ENCODE data around the gene CDK14. TPM values are rescaled to one million over a fixed set of nuclear protein-coding genes. Genes with fewer than 3 reads are reported as not detected.
A peak's percentile ranks its signal among the peaks of the same experiment; 100 is the strongest.

The CDK14 gene
- total and polyA plus RNA-seq, 4 donors = 60.9 to 126 (median 82.9) TPM

DNA sequence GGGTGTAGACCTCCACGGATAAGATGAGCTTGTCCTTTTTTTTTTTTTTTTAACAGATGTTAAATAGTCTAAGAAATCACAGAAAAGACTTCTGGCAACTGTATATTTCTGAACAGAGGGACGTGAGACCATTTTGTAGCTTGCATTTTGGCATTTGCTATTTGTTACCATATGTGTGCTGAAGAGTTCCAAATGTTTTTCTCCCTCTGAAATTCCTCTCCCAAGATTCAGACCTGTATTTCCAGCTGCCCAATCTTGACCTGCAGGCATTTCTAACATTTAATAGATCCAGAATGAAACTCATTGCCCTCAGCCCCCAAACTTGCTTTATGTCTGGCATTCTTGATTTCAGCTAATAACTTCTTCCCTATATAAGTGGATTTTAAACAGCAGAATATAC is 445.0 kb downstream of the CDK14 start:
- DNase-seq (ENCODE audit: low read depth in 4 of 6, low spot score in 6 of 6) = peak in 1 of 6 donors; percentile 66
- Histone ChIP-seq H3K27me3 (ENCODE audit: control insufficient read depth, insufficient read depth, low read length) (no peaks in the 10 kb centered on the region), H3K27ac (ENCODE audit: low read depth, low read length) (no peak overlapping the region), H3K9me3 (ENCODE audit: control insufficient read depth, insufficient read depth, low read length) (no peaks in the 10 kb centered on the region), H3K4me3 (ENCODE audit: low read depth, low read length) (no peak overlapping the region), H3K36me3 (ENCODE audit: control insufficient read depth, insufficient read depth, low read length) (no peaks in the 10 kb centered on the region), H3K4me1 (ENCODE audit: control insufficient read depth, insufficient read depth, low read length) (no peaks in the 10 kb centered on the region)
- no CpG with 5 or more reads among the region's 2 CpGs for WGBS (ENCODE audit: insufficient coverage)

DNA sequence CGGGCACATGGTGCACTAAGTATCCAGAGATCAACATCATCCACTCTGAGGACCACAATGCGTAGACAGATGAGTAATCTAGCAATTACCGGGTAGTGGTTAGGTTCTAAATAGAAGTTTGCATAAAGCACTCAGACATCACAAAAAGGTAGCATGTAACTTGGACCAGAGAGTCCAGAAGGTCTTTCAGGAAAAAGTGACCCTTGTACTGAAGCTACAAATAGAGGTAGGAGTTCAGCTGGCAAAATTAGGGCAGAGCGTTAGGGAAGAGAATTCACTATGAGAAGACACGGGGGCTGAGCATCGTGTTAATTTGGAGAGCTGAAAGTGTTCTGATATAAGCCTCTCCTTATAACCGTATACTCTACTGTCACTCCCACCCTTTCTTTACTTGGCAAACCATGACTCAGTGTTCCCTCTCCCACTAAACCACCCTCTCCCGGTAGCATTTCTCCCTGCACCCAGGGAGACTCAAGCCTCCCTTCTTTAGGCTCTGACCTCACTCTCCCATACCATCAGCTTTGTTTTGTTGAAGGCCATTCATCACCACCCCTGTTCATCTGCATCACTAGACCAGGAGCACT is 445.9 kb downstream of the CDK14 start:
- DNase-seq (ENCODE audit: low read depth in 4 of 6, low spot score in 6 of 6) = no peak
- Histone ChIP-seq H3K4me1 (ENCODE audit: control insufficient read depth, insufficient read depth, low read length) (no peaks in the 10 kb centered on the region), H3K27ac (ENCODE audit: low read depth, low read length) (no peak overlapping the region), H3K27me3 (ENCODE audit: control insufficient read depth, insufficient read depth, low read length) (no peaks in the 10 kb centered on the region), H3K36me3 (ENCODE audit: control insufficient read depth, insufficient read depth, low read length) (no peaks in the 10 kb centered on the region), H3K9me3 (ENCODE audit: control insufficient read depth, insufficient read depth, low read length) (no peaks in the 10 kb centered on the region), H3K4me3 (ENCODE audit: low read depth, low read length) (no peak overlapping the region)
- 84% methylated on average over 5 of the region's 8 CpGs for WGBS (ENCODE audit: insufficient coverage)

DNA sequence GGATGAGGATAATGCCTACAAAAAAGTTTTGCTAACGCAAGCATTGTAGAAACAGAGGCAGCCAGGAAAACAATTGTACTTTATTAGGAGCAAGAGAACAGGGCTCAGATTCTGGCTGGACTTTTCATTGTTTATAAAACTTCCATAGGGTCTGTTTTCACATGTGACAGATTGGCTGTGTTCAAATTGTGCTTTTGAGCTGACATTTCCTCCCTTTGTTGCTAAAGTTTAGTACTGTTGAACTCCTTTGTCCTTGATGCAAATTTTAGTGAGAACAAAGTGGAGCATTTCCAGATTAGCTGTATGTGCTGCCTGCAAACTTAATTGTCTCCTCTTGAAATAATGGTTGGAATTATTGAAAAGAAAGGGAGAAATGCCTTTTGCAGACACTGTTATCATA is 447.1 kb downstream of the CDK14 start:
- Histone ChIP-seq H3K27me3 (ENCODE audit: control insufficient read depth, insufficient read depth, low read length) (no peaks in the 10 kb centered on the region), H3K27ac (ENCODE audit: low read depth, low read length) (no peak overlapping the region), H3K4me1 (ENCODE audit: control insufficient read depth, insufficient read depth, low read length) (no peaks in the 10 kb centered on the region), H3K9me3 (ENCODE audit: control insufficient read depth, insufficient read depth, low read length) (no peaks in the 10 kb centered on the region), H3K36me3 (ENCODE audit: control insufficient read depth, insufficient read depth, low read length) (no peaks in the 10 kb centered on the region), H3K4me3 (ENCODE audit: low read depth, low read length) (no peak overlapping the region)
- no peak for DNase-seq (ENCODE audit: low read depth in 4 of 6, low spot score in 6 of 6)
- no CpG with 5 or more reads among the region's 1 CpG for WGBS (ENCODE audit: insufficient coverage)

DNA sequence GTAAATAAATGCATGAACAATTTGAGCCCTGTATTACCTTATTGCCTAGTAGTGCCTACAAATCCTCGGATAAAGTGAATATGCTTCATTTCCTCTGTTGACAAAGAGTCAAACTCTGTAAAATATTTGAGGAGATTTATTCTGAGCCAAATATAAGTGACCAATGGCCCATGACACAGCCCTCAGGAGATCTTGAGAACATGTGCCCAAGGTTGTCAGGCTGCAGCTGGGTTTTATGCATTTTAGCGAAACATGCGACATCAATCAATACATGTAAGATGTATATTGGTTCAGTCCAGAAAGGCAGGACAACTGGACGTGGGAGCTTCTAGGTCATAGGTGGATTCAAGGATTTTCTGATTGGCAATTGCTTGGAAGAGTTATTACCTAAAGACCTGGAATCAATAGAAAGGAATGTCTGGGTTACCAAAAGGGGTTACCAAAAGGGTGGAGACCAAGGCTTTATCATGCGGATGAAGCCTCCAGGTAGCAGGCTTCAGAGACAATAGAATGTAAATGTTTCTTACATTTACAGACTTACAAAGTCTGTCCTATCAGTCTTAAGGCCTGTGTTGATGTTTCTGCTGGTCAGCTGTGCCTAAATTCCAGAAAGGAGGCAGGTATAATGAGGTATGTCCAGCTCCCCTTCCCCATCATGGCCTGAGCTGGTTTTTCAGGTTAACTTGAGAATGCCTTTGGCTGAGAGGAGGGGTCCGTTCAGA is 448.0 kb downstream of the CDK14 start:
- Histone ChIP-seq H3K9me3 (ENCODE audit: control insufficient read depth, insufficient read depth, low read length) (no peaks in the 10 kb centered on the region), H3K4me1 (ENCODE audit: control insufficient read depth, insufficient read depth, low read length) (no peaks in the 10 kb centered on the region), H3K27me3 (ENCODE audit: control insufficient read depth, insufficient read depth, low read length) (no peaks in the 10 kb centered on the region), H3K36me3 (ENCODE audit: control insufficient read depth, insufficient read depth, low read length) (no peaks in the 10 kb centered on the region), H3K27ac (ENCODE audit: low read depth, low read length) (no peak overlapping the region), H3K4me3 (ENCODE audit: low read depth, low read length) (no peak overlapping the region)
- 88% methylated on average over 2 of the region's 6 CpGs for WGBS (ENCODE audit: insufficient coverage)
- no peak for DNase-seq (ENCODE audit: low read depth in 4 of 6, low spot score in 6 of 6)

DNA sequence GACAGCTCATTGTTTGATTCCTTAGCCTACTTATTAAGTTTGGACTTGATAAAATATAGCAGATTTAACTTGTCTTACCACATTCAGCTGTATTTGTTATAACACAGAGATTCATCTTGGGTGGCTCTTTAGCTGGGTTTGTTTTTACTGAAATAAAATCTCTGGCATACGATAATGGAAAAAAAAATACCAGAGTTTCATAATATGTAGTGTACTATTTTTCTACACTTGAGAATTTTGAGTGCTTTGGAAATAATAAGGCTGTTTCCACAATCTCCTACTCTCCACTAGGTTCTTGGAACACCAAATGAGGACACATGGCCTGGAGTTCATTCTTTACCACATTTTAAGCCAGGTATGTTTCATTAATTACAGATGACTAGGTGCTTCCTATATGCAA is 449.5 kb downstream of the CDK14 start:
- no peaks in the 10 kb centered on the region for H3K4me1 ChIP-seq (ENCODE audit: control insufficient read depth, insufficient read depth, low read length)
- no CpG with 5 or more reads among the region's 1 CpG for WGBS (ENCODE audit: insufficient coverage)
- H3K36me3 ChIP-seq (ENCODE audit: control insufficient read depth, insufficient read depth, low read length) = no peaks in the 10 kb centered on the region
- no peaks in the 10 kb centered on the region for H3K9me3 ChIP-seq (ENCODE audit: control insufficient read depth, insufficient read depth, low read length)
- no peak overlapping the region for H3K4me3 ChIP-seq (ENCODE audit: low read depth, low read length)
- no peaks in the 10 kb centered on the region for H3K27me3 ChIP-seq (ENCODE audit: control insufficient read depth, insufficient read depth, low read length)
- no peak for DNase-seq (ENCODE audit: low read depth in 4 of 6, low spot score in 6 of 6)
- no peak overlapping the region for H3K27ac ChIP-seq (ENCODE audit: low read depth, low read length)

DNA sequence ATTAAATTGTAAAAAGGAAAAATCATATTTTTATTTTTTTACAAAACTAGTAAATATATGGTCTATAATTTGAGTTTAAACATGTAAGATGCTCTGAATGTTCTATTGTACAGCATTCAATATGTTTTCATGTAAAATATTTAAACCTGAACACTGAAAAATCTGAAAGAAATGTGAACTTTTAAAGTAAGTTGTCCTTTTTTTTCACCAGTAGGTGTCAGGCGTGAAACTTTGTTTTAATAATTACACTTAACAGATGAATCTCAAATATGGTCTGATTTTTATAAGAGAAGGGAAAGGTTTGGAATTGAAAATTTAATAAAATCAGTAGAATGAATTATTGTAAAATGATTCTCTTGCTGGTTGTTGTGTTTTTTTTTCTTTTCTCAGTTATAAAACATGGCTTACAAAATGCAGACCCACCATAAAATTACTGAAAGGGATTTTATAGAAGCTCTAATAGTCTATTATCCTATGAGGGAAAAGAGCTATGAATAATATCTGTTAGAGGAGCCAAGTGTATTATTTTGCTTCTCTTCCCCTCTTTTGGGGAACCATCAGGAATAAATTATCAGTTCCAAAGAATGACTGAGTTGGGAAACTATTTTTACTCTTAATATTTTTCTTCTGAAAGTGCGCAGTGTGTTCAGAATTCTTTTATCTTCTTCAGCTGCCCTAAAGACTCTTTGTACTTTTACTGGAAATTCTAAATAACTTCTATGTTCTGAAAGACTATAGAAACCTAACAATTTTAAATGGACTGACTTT is 450.4 kb downstream of the CDK14 start:
- no peak overlapping the region for H3K27ac ChIP-seq (ENCODE audit: low read depth, low read length)
- H3K4me3 ChIP-seq (ENCODE audit: low read depth, low read length) = no peak overlapping the region
- DNase-seq (ENCODE audit: low read depth in 4 of 6, low spot score in 6 of 6) = peak in 2 of 6 donors; percentile 33 to 69
- H3K27me3 ChIP-seq (ENCODE audit: control insufficient read depth, insufficient read depth, low read length) = no peaks in the 10 kb centered on the region
- no peaks in the 10 kb centered on the region for H3K9me3 ChIP-seq (ENCODE audit: control insufficient read depth, insufficient read depth, low read length)
- WGBS (ENCODE audit: insufficient coverage) = no CpG with 5 or more reads among the region's 2 CpGs
- H3K4me1 ChIP-seq (ENCODE audit: control insufficient read depth, insufficient read depth, low read length) = no peaks in the 10 kb centered on the region
- no peaks in the 10 kb centered on the region for H3K36me3 ChIP-seq (ENCODE audit: control insufficient read depth, insufficient read depth, low read length)

DNA sequence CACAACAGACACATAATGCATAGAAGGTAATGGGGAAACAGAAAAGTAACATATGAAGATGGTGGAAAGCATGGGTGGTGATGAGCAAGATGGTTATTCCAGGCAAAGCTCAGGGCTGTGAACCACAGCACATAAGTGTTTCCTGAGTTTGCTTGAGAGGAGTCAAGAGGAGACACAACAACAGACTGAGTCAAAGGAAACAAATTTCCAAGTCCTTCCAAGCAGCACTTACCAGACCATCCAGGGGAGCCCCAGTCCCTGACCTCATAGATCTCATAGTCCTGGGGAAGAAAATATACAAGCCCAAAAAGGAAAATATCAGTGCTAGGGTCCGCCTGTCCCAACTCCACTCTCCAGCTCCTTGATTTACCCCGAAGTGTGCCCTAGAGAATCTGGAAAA is 451.5 kb downstream of the CDK14 start:
- no peaks in the 10 kb centered on the region for H3K36me3 ChIP-seq (ENCODE audit: control insufficient read depth, insufficient read depth, low read length)
- H3K4me1 ChIP-seq (ENCODE audit: control insufficient read depth, insufficient read depth, low read length) = no peaks in the 10 kb centered on the region
- H3K27ac ChIP-seq (ENCODE audit: low read depth, low read length) = no peak overlapping the region
- WGBS (ENCODE audit: insufficient coverage) = no CpG with 5 or more reads among the region's 2 CpGs
- DNase-seq (ENCODE audit: low read depth in 4 of 6, low spot score in 6 of 6) = no peak
- no peaks in the 10 kb centered on the region for H3K9me3 ChIP-seq (ENCODE audit: control insufficient read depth, insufficient read depth, low read length)
- H3K27me3 ChIP-seq (ENCODE audit: control insufficient read depth, insufficient read depth, low read length) = no peaks in the 10 kb centered on the region
- no peak overlapping the region for H3K4me3 ChIP-seq (ENCODE audit: low read depth, low read length)

DNA sequence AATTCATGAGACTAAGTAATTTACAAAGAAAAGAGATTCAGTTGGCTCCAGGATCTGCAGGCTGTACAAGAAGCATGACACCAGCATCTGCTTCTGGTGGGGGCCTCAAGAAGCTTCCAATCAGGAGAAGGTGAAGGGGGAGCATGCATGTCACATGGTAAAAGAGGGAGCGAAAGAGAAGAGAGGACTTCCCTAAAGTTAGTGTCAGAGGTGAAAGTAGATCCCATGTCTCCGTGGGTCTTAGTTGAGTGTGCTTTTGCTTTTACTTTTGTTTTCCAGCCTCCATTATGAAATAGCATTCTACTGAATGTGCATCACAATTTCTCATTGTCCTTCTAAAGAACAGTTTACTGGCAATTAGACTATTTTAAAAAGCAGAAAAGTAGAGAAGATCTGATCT is 454.6 kb downstream of the CDK14 start:
- Histone ChIP-seq H3K9me3 (ENCODE audit: control insufficient read depth, insufficient read depth, low read length) (no peaks in the 10 kb centered on the region), H3K27ac (ENCODE audit: low read depth, low read length) (no peak overlapping the region), H3K4me3 (ENCODE audit: low read depth, low read length) (no peak overlapping the region), H3K36me3 (ENCODE audit: control insufficient read depth, insufficient read depth, low read length) (no peaks in the 10 kb centered on the region), H3K27me3 (ENCODE audit: control insufficient read depth, insufficient read depth, low read length) (no peaks in the 10 kb centered on the region), H3K4me1 (ENCODE audit: control insufficient read depth, insufficient read depth, low read length) (no peaks in the 10 kb centered on the region)
- no CpG with 5 or more reads among the region's 2 CpGs for WGBS (ENCODE audit: insufficient coverage)
- no peak for DNase-seq (ENCODE audit: low read depth in 4 of 6, low spot score in 6 of 6)

DNA sequence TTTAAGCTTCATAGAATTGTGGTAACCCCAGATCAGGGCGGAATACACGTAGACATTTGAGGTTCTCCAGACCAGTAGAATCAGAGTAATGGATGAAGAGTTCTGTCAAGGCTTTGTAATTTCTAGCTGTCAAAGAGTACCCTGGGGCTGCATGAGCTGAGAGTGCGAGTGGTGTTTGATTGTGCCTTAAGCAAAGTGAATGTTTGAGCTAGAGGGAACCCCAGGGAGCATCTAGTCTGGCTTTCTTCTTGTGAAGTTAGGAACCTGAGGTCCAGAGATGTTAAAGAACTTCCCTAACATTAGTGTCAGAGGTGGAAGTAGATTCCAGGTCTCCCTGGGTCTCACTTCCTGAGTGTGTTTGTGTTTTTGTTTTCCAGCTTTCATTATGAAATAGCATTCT is 455.8 kb downstream of the CDK14 start:
- DNase-seq (ENCODE audit: low read depth in 4 of 6, low spot score in 6 of 6) = no peak

More for the DNA sequence above, 455.8 kb downstream of the CDK14 start:
- Histone ChIP-seq H3K4me1 (ENCODE audit: control insufficient read depth, insufficient read depth, low read length) (no peaks in the 10 kb centered on the region), H3K27me3 (ENCODE audit: control insufficient read depth, insufficient read depth, low read length) (no peaks in the 10 kb centered on the region), H3K27ac (ENCODE audit: low read depth, low read length) (no peak overlapping the region), H3K4me3 (ENCODE audit: low read depth, low read length) (no peak overlapping the region), H3K9me3 (ENCODE audit: control insufficient read depth, insufficient read depth, low read length) (no peaks in the 10 kb centered on the region), H3K36me3 (ENCODE audit: control insufficient read depth, insufficient read depth, low read length) (no peaks in the 10 kb centered on the region)
- 94% methylated on average over 3 of the region's 3 CpGs for WGBS (ENCODE audit: insufficient coverage)
